GM23338 (cell line): ENCODE results near the gene LDAF1. TPM values are rescaled to one million over a fixed set of nuclear protein-coding genes. Genes with fewer than 3 reads are reported as not detected.

Experiments used
- ATAC-seq: fragments of 200-7000 bp; cut with Tn5 transposase; 3 replicates; pipeline ENCODE4 v1.9.1; 2020
- DNase-seq: peaks from one replicate; pipeline ENCODE4 v3.0.0-alpha.2; 2015; ENCODE audit warnings: low spot score
- H2AFZ ChIP-seq: fragments of 200-600 bp; sonication (generic); 2 replicates; pipeline ENCODE4 v1.8.0; 2016; ENCODE audit warnings: antibody characterized with exemption, mild to moderate bottlenecking, moderate library complexity
- H3F3A ChIP-seq: fragments of 200-600 bp; sonication (generic); replicated peaks from 2 replicates; pipeline ENCODE4 v1.8.0; 2017; ENCODE audit warnings: antibody characterized with exemption, mixed run types, low read depth
- H3K27ac ChIP-seq: fragments of 200-600 bp; sonication (generic); 2 replicates; pipeline ENCODE4 v1.6.1; 2016; ENCODE audit warnings: low read depth
- H3K27me3 ChIP-seq: fragments of 200-600 bp; sonication (generic); 2 replicates; pipeline ENCODE4 v1.8.0; 2016; ENCODE audit warnings: mild to moderate bottlenecking, mixed run types, moderate library complexity; ENCODE audit not compliant: insufficient read depth
- H3K36me3 ChIP-seq: fragments of 200-600 bp; sonication (generic); 2 replicates; pipeline ENCODE4 v1.8.0; 2016; ENCODE audit warnings: mild to moderate bottlenecking; ENCODE audit not compliant: insufficient read depth
- H3K4me1 ChIP-seq: fragments of 200-600 bp; sonication (generic); 2 replicates; pipeline ENCODE4 v1.8.0; 2016; ENCODE audit warnings: mild to moderate bottlenecking, moderate library complexity; ENCODE audit not compliant: insufficient read depth
- H3K4me2 ChIP-seq: fragments of 200-600 bp; sonication (generic); 2 replicates; pipeline ENCODE4 v1.7.1; 2017; ENCODE audit warnings: mixed run types
- H3K4me3 ChIP-seq: fragments of 200-600 bp; sonication (generic); 2 replicates; pipeline ENCODE4 v1.6.1; 2016; ENCODE audit warnings: mixed run types
- H3K79me2 ChIP-seq: fragments of 200-600 bp; sonication (generic); replicated peaks from 2 replicates; pipeline ENCODE4 v1.8.0; 2017; ENCODE audit warnings: mild to moderate bottlenecking; ENCODE audit not compliant: insufficient read depth
- H3K9me2 ChIP-seq: fragments of 200-600 bp; sonication (generic); 2 replicates; pipeline ENCODE4 v1.8.0; 2017; ENCODE audit not compliant: insufficient read depth
- H4K20me1 ChIP-seq: fragments of 200-600 bp; sonication (generic); replicated peaks from 2 replicates; pipeline ENCODE4 v1.8.0; 2017; ENCODE audit warnings: mild to moderate bottlenecking; ENCODE audit not compliant: insufficient read depth
- H3K27ac Mint-ChIP-seq: 2 replicates; pipeline ENCODE4 v1.8.0; 2020; ENCODE audit warnings: inconsistent platforms, mild to moderate bottlenecking, moderate library complexity, mixed read lengths
- H3K27me3 Mint-ChIP-seq: 3 replicates; pipeline ENCODE4 v1.8.0; 2022; ENCODE audit warnings: low read depth, mild to moderate bottlenecking, moderate library complexity, mixed read lengths, inconsistent platforms; ENCODE audit not compliant: insufficient read depth, poor library complexity
- H3K36me3 Mint-ChIP-seq: 3 replicates; pipeline ENCODE4 v1.8.0; 2021; ENCODE audit warnings: low read depth, mild to moderate bottlenecking, inconsistent platforms, moderate library complexity, mixed read lengths
- H3K4me1 Mint-ChIP-seq: 3 replicates; pipeline ENCODE4 v1.8.0; 2020; ENCODE audit warnings: mild to moderate bottlenecking, inconsistent platforms, mixed read lengths
- H3K4me3 Mint-ChIP-seq: 3 replicates; pipeline ENCODE4 v1.8.0; 2021; ENCODE audit warnings: moderate library complexity, mild to moderate bottlenecking, inconsistent platforms, mixed read lengths
- H3K9me3 Mint-ChIP-seq: 3 replicates; pipeline ENCODE4 v1.8.0; 2020; ENCODE audit warnings: moderate library complexity, mild to moderate bottlenecking, inconsistent platforms, mixed read lengths
- CREB1 ChIP-seq: fragments of 250-450 bp; sonication (Bioruptor Pico); IDR thresholded peaks from 2 replicates; pipeline ENCODE4 v1.5.0; 2020; ENCODE audit warnings: low read depth, mild to moderate bottlenecking, moderate library complexity
- CTCF ChIP-seq, 2 experiments: fragments of 200-600 bp in 1 of 2; sonication (generic) in 1 of 2; conservative IDR thresholded peaks; 2 replicates each; pipeline versions ENCODE4 v1.5.1 to v1.6.1; 2016 to 2017; ENCODE audit warnings: antibody characterized with exemption in 2 of 2, low read depth in 2 of 2, mild to moderate bottlenecking in 2 of 2, moderate library complexity in 1 of 2
- EZH2 ChIP-seq: fragments of 200-600 bp; sonication (generic); IDR thresholded peaks from one replicate; pipeline ENCODE4 v1.8.0; 2017; ENCODE audit warnings: antibody characterized with exemption, mild to moderate bottlenecking, low read depth; ENCODE audit not compliant: unreplicated experiment
- EZH2phosphoT487 ChIP-seq: fragments of 200-600 bp; sonication (generic); IDR thresholded peaks from one replicate; pipeline ENCODE4 v1.8.1; 2018; ENCODE audit warnings: antibody characterized with exemption; ENCODE audit not compliant: unreplicated experiment
- JUNB ChIP-seq: IDR thresholded peaks from one replicate; pipeline ENCODE4 v1.6.1; 2016; ENCODE audit warnings: antibody characterized with exemption; ENCODE audit not compliant: unreplicated experiment
- NANOG ChIP-seq: IDR thresholded peaks from 2 replicates; pipeline ENCODE4 v1.6.1; 2016; ENCODE audit warnings: antibody characterized with exemption, borderline replicate concordance
- POLR2AphosphoS5 ChIP-seq: IDR thresholded peaks from 2 replicates; pipeline ENCODE4 v1.6.1; 2016; ENCODE audit warnings: antibody characterized with exemption, low read depth
- REST ChIP-seq: IDR thresholded peaks from one replicate; pipeline ENCODE4 v1.6.1; 2018; ENCODE audit warnings: antibody characterized with exemption; ENCODE audit not compliant: unreplicated experiment
- STAT1 ChIP-seq: IDR thresholded peaks from one replicate; pipeline ENCODE4 v1.6.1; 2016; ENCODE audit warnings: antibody characterized with exemption; ENCODE audit not compliant: unreplicated experiment
- ZNF114 ChIP-seq: fragments of 250-450 bp; sonication (Bioruptor Pico); IDR thresholded peaks from 2 replicates; pipeline ENCODE4 v1.5.0; 2020; ENCODE audit warnings: mild to moderate bottlenecking, moderate library complexity
- ZNF331 ChIP-seq: fragments of 250-450 bp; sonication (Bioruptor Pico); IDR thresholded peaks from 2 replicates; pipeline ENCODE4 v1.5.0; 2020; ENCODE audit warnings: low read depth, mild to moderate bottlenecking, moderate library complexity
- ZNF462 ChIP-seq: fragments of 250-450 bp; sonication (Bioruptor Pico); IDR thresholded peaks from 2 replicates; pipeline ENCODE4 v1.5.0; 2020; ENCODE audit warnings: mild to moderate bottlenecking, moderate library complexity
- polyA plus RNA-seq: library from polyadenylated mRNA; unstranded; fragments of >200 nt; fragmentation: Nextera tagmentation; extraction: Ambion mirVana; gene quantifications from 2 replicates; pipeline ENCODE4 v1.2.1, GENCODE V29; 2016
- total RNA-seq: library from RNA; depleted of rRNA; stranded (reverse); fragments of >200 nt; shearing (Covaris generic); gene quantifications from 2 replicates; pipeline ENCODE4 v1.2.3, GENCODE V29; 2014
- TF ChIP-seq, protein P1 (sequence below): IDR thresholded peaks from 2 replicates; pipeline ENCODE4 v1.6.1; 2016; ENCODE audit warnings: antibody characterized with exemption

The LDAF1 gene
- total and polyA plus RNA-seq, 2 experiments from 2014 or later = 20.5 to 33.8 TPM

DNA sequence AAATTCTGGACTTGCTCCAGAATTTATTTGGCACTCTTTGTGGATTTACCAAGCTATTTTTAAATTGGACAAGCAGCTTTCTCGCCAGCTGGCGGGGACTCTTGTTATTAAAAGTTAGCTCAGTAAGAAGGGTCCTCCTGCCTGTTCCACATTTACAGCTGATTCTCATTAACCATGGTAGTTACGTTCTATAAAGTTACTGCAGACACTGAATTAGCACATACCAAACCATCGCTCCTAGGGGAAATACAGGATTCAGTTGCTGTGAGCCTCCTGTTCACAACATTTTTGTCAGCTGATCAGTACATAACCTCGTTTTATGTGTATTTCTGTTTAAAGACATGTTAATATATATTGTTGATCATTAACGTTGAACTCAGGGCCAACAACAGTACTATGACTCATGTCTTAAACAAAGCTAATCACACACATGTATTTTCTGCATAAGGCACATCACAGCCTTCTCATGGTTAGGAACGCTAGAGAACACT is 4.2 kb downstream of the LDAF1 start:
- Mint-ChIP-seq H3K4me3 (no peak overlapping the region), H3K9me3 (no peaks in the 10 kb centered on the region), H3K27ac (no peak overlapping the region), H3K4me1 (peaks cover 18% of the 10 kb centered on the region), H3K36me3 (peaks cover 56% of the 10 kb centered on the region), H3K27me3 (peaks cover 4% of the 10 kb centered on the region)
- DNase-seq = no peak
- Histone ChIP-seq H3K27ac (no peak overlapping the region), H3F3A (no peaks in the 10 kb centered on the region), H3K4me1 (peaks cover 17% of the 10 kb centered on the region), H3K4me2 (no peak overlapping the region), H3K27me3 (peaks cover 4% of the 10 kb centered on the region; the same call in 1 of the 2 replicates), H2AFZ (no peak overlapping the region), H3K4me3 (no peak overlapping the region), H3K36me3 (peaks cover 39% of the 10 kb centered on the region), H4K20me1 (peaks cover 21% of the 10 kb centered on the region), H3K79me2 (peaks cover 37% of the 10 kb centered on the region), H3K9me2 (no peaks in the 10 kb centered on the region)
- no peak for TF ChIP-seq CTCF (conservative IDR thresholded peaks at IDR 0.05; ENCODE audit: low read depth in 2 of 2)
- no peak for TF ChIP-seq EZH2
- no peak for TF ChIP-seq NANOG
- TF ChIP-seq STAT1 = no peak
- TF ChIP-seq EZH2phosphoT487 = no peak
- TF ChIP-seq CREB1 (CRISPR knock-in tag) = no peak
- no peak for TF ChIP-seq ZNF462 (CRISPR knock-in tag)
- no peak for TF ChIP-seq JUNB
- TF ChIP-seq ZNF331 = no peak
- no peak for TF ChIP-seq ZNF114 (CRISPR knock-in tag)
- TF ChIP-seq, protein P1, sequence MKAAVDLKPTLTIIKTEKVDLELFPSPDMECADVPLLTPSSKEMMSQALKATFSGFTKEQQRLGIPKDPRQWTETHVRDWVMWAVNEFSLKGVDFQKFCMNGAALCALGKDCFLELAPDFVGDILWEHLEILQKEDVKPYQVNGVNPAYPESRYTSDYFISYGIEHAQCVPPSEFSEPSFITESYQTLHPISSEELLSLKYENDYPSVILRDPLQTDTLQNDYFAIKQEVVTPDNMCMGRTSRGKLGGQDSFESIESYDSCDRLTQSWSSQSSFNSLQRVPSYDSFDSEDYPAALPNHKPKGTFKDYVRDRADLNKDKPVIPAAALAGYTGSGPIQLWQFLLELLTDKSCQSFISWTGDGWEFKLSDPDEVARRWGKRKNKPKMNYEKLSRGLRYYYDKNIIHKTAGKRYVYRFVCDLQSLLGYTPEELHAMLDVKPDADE = no peak
- TF ChIP-seq REST = no peak
- TF ChIP-seq POLR2AphosphoS5 = no peak
- no peak for ATAC-seq
